GM19463 (cell line): Measurements from ENCODE around the gene PDE5A.
A peak's percentile ranks its signal among the peaks of the same experiment; 100 is the strongest.
"Not testable (repeated sequence)": the region's sequence is repeated elsewhere in the genome, so short reads cannot be mapped to it uniquely, and the experiment has no call there.

Experiments
- ATAC-seq: cut with Tn5 transposase; IDR thresholded peaks from one replicate; pipeline ENCODE4 v1.9.1; 2021; ENCODE audit warnings: mild to moderate bottlenecking, moderate library complexity; ENCODE audit not compliant: unreplicated experiment

Gene PDE5A

GRCh38 chr4:119478446-119479179, 150.0 kb downstream of the PDE5A start:
- ATAC-seq = no peak

GRCh38 chr4:119477412-119478053, 151.1 kb downstream of the PDE5A start:
- ATAC-seq = no peak

DNA sequence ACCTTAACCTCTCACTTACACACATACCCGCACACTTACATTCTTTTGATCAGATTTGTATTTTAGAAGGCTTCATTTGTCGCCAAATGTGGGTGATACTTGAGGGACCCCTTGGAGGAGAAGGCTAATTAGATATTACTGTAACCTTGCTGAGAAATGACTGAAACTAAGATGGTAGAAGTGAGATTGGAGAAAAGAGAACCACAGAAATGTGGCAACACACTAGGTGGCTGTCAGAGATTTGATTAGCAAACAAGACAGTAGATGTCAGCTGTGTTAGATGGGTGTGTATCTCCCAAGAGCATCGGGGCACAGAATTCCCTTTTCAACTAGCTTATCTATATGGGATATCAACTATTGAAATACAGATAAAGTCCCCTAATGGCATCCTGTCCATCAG, 157.3 kb downstream of the PDE5A start:
- peak; percentile 46 for ATAC-seq

DNA sequence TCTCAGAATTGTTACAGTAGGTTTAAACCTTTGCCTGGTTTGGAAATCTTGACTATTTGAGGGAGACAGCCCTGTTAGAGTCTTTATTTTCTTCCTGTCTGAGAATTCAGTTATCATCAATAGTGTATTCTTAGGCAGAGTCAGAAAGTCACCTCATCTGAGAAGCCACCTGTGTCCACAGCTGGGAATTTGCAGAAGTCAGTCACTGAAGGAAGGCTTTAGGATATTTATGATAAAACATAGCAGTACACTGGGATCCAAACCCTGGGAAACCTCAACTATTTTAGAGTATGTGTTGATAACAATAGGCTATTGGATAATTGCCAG, 157.9 kb downstream of the PDE5A start:
- ATAC-seq = peak; percentile 53

- peak; percentile 60 for ATAC-seq
These were observed 158.4 kb downstream of the PDE5A start for GRCh38 chr4:119470021-119470736.

DNA sequence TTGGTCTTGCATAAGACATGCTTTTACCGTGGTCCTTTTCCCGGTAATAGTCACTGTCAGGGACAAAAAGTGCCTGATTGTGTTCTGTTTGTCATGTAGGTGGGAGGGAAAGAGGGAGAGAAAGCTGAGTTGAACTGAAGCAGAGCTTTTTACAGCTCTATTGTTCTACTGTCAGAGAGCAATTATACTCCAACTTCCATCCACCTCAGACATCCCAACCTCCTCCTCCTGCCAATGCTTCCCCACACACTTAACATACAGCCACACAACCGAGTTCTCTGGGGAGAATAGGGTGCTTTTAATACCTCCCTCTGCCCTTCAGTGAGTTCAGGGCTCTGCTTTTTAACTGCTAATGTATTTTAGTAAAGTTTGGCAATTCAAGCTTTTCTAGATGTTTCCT, 159.6 kb downstream of the PDE5A start:
- ATAC-seq = not testable (repeated sequence)

- not testable (repeated sequence) for ATAC-seq
These were observed 165.9 kb downstream of the PDE5A start for GRCh38 chr4:119462733-119463132.

- ATAC-seq = not testable (repeated sequence)
These were observed 172.9 kb downstream of the PDE5A start for GRCh38 chr4:119455734-119456133.

DNA sequence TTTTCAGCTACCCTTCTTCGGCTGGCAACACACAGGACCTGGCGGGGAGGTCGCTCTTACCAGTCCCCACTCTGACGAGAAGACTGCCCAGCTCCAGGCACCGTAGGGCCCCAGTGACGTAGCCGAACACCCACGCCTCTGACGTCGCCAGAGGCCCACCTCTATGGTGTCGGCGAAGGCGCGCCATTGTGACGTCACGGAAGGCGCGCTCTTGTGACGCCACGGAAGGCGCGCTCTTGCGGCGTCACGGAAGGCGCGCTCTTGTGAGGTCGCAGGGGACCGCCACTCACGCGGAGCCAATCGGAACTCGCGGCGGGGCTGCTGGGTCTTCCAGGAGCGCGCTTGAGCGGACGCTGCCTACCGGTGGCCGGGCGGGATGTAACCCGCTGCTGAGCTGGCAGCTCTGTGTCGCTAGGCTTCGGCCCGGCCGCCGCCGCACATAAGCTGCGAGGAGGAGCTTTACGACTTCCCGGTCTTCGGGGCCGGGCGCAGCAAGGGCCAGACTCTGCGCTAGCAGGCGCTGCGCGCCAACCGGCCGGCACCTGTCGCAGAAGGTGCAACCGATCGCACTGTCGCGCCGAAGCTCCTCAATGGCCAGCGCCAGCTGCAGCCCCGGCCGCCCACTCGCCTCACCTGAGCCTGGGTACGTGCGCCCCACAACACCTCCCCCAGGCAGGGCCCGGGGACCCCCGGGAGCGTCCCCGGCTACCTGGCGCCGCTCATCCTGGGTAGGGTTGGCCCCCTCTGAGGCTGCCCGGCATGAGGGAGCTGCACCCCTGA, 173.9 kb downstream of the PDE5A start:
- peak; percentile 99 for ATAC-seq

DNA sequence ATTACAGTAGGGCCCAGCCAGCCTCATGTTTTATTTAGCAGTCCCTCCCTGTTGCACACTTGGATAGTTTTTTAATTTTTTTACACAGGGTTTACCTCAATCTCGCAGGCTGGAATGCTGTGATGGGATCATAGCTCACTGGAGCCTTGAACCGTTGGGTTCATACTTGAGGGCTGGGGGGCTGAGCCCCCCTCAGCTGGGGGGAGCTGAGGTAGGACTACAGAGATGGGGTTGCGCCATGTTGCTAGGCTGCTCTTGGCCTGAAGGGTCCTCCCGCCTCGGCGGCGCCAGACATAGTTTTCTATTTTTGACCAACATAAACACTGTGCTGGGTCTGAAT, 174.5 kb downstream of the PDE5A start:
- peak; percentile 5 for ATAC-seq

- not testable (repeated sequence) for ATAC-seq
These were observed 175.3 kb downstream of the PDE5A start for GRCh38 chr4:119453286-119453685.

- not testable (repeated sequence) for ATAC-seq
These were observed 178.8 kb downstream of the PDE5A start for GRCh38 chr4:119449851-119450250.
